ENCODE measurements around the gene USP54. TPM values are rescaled to one million over a fixed set of nuclear protein-coding genes. Genes with fewer than 3 reads are reported as not detected.

The USP54 gene
- total RNA-seq, 4 donors from 2014 or later: 14.8 to 24.9 (median 16.7) TPM

DNA sequence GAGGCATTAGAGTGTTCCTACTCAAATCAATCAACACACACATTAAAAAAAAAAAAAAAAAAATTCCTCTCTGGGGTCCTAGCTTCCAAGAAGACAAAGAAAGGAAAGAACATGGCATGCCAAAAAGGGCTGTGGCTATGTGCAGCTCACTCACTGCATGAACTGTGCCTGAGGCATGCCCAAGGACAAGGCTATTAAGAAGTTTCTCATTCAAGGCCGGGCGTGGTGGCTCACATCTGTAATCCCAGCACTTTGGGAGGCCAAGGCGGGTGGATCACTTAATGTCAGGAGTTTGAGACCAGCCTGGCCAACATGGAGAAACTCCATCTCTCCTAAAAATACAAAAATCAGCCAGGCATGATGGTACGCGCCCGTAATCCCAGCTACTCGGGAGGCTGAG is 53.4 kb downstream of the USP54 start:
- TF ChIP-seq, protein P1, sequence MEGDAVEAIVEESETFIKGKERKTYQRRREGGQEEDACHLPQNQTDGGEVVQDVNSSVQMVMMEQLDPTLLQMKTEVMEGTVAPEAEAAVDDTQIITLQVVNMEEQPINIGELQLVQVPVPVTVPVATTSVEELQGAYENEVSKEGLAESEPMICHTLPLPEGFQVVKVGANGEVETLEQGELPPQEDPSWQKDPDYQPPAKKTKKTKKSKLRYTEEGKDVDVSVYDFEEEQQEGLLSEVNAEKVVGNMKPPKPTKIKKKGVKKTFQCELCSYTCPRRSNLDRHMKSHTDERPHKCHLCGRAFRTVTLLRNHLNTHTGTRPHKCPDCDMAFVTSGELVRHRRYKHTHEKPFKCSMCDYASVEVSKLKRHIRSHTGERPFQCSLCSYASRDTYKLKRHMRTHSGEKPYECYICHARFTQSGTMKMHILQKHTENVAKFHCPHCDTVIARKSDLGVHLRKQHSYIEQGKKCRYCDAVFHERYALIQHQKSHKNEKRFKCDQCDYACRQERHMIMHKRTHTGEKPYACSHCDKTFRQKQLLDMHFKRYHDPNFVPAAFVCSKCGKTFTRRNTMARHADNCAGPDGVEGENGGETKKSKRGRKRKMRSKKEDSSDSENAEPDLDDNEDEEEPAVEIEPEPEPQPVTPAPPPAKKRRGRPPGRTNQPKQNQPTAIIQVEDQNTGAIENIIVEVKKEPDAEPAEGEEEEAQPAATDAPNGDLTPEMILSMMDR (IDR thresholded peaks at IDR 0.05; ENCODE audit: low read depth): no peak

DNA sequence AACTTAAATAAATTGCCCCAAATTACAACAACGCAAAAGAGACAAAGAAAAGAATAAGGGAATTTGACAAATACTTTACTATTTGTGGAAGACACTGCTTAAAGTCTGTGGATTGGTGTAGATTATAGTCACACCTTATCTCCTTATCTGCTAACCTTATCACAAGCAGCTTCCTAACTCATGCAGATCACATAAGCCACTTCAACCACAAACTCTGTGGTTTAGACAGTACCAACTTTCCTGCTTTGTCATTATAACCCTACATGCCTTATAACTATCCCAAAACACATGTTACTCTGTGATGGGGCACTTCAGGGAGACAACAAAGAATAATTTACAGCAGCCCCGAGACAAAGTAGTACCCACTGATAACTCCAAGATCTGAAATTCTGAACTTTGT is 53.9 kb downstream of the USP54 start:
- TF ChIP-seq, protein P1 (IDR thresholded peaks at IDR 0.05; ENCODE audit: low read depth): no peak

DNA sequence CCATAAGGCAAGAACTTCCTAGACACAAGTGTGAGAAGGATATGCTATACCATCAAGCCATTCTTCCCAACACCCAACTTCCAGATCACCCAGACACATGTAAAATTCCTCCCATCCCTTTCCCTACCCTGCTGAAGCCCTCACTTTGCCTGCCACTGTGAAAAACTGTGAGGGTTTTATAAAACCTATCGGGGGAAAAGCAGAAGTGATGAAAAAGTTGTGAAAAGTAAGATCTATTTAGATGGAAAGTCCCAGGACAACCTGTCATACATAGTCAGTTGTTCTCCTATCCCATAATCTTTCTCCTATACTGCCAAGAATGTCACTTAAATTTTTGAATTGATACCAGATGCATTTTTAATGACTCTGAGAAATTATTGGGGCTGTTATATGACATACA is 56.3 kb downstream of the USP54 start:
- TF ChIP-seq, protein P1 (IDR thresholded peaks at IDR 0.05; ENCODE audit: low read depth): no peak

DNA sequence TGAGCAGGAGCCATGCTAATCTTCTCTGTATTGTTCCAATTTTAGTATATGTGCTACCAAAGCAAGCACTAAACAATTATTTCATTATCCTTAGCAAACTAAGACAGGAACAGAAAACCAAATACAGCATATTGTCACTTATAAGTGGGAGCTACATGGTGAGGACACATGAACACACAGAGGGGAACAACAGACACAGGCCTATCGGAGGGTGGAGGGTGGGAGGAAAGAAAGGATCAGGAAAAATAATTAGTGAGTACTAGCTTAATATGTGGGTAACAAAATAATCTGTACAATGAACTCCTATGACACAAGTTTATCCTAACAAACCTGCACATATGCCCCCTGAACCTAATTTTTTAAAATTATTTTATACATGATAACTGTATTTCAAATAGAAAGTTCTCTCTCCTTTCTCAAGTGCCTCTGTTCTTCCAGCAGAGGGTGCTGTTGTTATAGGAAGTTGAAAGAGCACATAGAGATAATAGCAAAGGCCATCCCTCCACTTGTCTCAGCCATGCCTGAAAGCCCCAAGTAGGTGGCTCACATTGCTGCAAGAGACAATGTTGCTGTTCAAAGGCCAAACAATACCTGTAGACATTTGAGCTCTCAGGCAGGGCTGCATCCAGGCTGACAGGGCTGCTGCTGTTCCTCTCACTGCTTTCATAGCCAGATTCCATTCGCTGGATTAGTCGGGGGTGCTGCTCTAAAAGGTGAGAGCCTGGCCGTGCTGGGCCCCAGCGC is 61.9 kb downstream of the USP54 start:
- TF ChIP-seq, protein P1 (IDR thresholded peaks at IDR 0.05; ENCODE audit: low read depth): no peak

DNA sequence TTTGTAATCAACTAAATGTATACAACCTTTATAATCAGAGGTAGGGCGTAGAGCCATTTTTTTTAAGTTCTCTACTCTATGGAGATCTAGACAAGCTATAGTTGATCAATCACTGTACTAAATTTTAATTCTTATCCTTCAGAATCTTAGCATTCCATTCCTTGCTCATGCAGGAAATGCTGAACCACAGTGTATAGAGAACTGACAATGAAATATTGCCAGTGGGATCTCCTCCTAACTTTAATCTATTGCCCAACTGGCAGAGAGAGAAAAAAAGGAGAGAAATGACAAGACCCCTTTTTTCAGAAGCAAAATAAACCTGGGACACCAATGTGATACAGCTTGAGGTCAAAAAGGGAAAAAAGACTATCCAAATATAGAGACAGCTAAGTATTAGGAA is 68.9 kb downstream of the USP54 start:
- TF ChIP-seq, protein P1 (IDR thresholded peaks at IDR 0.05; ENCODE audit: low read depth): no peak

DNA sequence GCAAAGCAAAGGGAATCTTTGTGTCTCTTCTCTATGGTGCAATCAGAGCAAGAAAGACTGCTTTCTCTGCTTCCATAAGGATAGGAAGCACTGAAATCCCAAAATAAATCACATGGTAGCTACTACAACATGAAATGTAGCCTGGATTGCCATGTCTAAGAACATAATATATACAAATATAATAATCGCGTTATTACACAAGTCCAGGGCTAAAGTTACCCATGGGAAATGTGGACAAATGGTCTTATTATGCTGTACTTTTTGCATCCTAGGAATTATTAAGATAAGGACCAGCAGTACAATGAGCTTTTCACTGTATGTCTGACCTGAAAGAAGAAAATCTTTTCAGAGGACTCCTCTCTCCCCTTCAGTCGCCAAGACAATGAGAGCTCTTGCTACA is 71.8 kb downstream of the USP54 start:
- TF ChIP-seq, protein P1 (IDR thresholded peaks at IDR 0.05; ENCODE audit: low read depth): no peak

DNA sequence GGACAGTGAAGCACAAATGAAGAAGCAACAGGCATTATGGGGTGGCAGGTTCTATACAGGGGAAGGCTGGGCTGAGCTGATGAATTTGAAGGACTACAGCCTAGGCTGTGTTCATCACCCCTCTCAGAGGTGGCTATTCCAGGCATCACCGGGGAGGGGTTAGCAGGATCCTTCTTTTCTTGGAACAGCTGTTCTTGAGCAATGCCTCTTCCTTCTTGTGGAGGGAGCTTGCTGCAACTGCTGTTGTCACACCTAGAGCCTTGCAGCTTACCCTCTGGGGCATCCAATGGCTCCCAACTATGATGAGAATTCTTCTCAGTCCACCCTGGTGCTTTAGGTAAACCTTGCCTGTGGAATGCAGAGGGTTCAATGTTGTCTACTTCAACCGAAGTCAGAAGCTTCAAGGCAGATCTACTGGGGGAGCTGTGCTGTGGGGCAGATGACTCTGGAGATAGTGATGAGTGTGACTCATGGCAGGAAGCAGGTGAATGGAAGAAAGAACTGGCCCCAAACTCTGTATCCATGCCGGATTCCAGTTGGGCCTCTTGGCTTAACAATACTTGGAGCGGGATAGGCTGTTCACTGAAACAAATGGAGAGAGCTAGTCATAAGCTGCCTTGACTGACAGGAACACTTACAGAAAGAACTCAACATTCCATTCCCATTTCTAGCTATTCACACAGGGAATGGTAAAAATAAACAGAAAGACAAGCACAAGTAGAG is 73.8 kb downstream of the USP54 start:
- TF ChIP-seq, protein P1 (IDR thresholded peaks at IDR 0.05; ENCODE audit: low read depth): no peak
